Measurements from ENCODE around the gene ITPR1.

DNA sequence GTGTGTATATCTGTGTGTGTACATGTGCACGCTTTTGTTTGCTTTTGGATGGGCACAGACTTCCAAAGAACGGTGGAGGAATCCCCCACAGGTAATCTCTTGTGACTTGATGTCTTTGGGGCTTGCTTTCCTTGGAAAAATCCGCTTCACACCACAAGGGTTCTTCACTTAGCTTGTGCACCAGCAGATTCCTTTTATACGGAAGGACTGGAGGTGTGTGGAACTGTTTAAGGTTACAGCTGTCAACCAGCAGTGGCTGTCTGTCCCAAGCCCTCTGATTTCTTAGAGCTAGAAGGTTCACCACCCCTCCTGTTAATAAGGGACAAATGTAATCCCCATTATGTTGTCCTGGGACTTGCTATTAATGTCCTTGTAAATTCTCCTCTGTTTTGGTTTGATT lies 193.5 kb downstream of the ITPR1 start:
- TF ChIP-seq, protein P1, sequence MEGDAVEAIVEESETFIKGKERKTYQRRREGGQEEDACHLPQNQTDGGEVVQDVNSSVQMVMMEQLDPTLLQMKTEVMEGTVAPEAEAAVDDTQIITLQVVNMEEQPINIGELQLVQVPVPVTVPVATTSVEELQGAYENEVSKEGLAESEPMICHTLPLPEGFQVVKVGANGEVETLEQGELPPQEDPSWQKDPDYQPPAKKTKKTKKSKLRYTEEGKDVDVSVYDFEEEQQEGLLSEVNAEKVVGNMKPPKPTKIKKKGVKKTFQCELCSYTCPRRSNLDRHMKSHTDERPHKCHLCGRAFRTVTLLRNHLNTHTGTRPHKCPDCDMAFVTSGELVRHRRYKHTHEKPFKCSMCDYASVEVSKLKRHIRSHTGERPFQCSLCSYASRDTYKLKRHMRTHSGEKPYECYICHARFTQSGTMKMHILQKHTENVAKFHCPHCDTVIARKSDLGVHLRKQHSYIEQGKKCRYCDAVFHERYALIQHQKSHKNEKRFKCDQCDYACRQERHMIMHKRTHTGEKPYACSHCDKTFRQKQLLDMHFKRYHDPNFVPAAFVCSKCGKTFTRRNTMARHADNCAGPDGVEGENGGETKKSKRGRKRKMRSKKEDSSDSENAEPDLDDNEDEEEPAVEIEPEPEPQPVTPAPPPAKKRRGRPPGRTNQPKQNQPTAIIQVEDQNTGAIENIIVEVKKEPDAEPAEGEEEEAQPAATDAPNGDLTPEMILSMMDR (IDR thresholded peaks at IDR 0.05; ENCODE audit: low read depth, low read length, missing input control), result no peak
- TF ChIP-seq YY1 (IDR thresholded peaks at IDR 0.05), result no peak
- TF ChIP-seq, protein P2, sequence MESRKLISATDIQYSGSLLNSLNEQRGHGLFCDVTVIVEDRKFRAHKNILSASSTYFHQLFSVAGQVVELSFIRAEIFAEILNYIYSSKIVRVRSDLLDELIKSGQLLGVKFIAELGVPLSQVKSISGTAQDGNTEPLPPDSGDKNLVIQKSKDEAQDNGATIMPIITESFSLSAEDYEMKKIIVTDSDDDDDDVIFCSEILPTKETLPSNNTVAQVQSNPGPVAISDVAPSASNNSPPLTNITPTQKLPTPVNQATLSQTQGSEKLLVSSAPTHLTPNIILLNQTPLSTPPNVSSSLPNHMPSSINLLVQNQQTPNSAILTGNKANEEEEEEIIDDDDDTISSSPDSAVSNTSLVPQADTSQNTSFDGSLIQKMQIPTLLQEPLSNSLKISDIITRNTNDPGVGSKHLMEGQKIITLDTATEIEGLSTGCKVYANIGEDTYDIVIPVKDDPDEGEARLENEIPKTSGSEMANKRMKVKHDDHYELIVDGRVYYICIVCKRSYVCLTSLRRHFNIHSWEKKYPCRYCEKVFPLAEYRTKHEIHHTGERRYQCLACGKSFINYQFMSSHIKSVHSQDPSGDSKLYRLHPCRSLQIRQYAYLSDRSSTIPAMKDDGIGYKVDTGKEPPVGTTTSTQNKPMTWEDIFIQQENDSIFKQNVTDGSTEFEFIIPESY (IDR thresholded peaks at IDR 0.05), result no peak
- no peak for TF ChIP-seq GABPA (IDR thresholded peaks at IDR 0.05 in 1 of 2, conservative IDR thresholded peaks at IDR 0.05 in 1 of 2)
- TF ChIP-seq RAD21 (IDR thresholded peaks at IDR 0.05), result no peak
- TF ChIP-seq, protein P3, sequence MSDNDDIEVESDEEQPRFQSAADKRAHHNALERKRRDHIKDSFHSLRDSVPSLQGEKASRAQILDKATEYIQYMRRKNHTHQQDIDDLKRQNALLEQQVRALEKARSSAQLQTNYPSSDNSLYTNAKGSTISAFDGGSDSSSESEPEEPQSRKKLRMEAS (IDR thresholded peaks at IDR 0.05), result no peak
- no peak for TF ChIP-seq JUND (IDR thresholded peaks at IDR 0.05)
- TF ChIP-seq TAF1 (conservative IDR thresholded peaks at IDR 0.05), result no peak
- TF ChIP-seq, protein P4, sequence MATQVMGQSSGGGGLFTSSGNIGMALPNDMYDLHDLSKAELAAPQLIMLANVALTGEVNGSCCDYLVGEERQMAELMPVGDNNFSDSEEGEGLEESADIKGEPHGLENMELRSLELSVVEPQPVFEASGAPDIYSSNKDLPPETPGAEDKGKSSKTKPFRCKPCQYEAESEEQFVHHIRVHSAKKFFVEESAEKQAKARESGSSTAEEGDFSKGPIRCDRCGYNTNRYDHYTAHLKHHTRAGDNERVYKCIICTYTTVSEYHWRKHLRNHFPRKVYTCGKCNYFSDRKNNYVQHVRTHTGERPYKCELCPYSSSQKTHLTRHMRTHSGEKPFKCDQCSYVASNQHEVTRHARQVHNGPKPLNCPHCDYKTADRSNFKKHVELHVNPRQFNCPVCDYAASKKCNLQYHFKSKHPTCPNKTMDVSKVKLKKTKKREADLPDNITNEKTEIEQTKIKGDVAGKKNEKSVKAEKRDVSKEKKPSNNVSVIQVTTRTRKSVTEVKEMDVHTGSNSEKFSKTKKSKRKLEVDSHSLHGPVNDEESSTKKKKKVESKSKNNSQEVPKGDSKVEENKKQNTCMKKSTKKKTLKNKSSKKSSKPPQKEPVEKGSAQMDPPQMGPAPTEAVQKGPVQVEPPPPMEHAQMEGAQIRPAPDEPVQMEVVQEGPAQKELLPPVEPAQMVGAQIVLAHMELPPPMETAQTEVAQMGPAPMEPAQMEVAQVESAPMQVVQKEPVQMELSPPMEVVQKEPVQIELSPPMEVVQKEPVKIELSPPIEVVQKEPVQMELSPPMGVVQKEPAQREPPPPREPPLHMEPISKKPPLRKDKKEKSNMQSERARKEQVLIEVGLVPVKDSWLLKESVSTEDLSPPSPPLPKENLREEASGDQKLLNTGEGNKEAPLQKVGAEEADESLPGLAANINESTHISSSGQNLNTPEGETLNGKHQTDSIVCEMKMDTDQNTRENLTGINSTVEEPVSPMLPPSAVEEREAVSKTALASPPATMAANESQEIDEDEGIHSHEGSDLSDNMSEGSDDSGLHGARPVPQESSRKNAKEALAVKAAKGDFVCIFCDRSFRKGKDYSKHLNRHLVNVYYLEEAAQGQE (IDR thresholded peaks at IDR 0.05), result no peak
- no peak for TF ChIP-seq SP1 (IDR thresholded peaks at IDR 0.05)
- TF ChIP-seq EGR1 (IDR thresholded peaks at IDR 0.05; ENCODE audit: low read depth in 2 of 2), result no peak
- TF ChIP-seq FOXA1 (IDR thresholded peaks at IDR 0.05), result no peak
